ENCODE measurements around the gene ZYG11B.

ZYG11B gene

DNA sequence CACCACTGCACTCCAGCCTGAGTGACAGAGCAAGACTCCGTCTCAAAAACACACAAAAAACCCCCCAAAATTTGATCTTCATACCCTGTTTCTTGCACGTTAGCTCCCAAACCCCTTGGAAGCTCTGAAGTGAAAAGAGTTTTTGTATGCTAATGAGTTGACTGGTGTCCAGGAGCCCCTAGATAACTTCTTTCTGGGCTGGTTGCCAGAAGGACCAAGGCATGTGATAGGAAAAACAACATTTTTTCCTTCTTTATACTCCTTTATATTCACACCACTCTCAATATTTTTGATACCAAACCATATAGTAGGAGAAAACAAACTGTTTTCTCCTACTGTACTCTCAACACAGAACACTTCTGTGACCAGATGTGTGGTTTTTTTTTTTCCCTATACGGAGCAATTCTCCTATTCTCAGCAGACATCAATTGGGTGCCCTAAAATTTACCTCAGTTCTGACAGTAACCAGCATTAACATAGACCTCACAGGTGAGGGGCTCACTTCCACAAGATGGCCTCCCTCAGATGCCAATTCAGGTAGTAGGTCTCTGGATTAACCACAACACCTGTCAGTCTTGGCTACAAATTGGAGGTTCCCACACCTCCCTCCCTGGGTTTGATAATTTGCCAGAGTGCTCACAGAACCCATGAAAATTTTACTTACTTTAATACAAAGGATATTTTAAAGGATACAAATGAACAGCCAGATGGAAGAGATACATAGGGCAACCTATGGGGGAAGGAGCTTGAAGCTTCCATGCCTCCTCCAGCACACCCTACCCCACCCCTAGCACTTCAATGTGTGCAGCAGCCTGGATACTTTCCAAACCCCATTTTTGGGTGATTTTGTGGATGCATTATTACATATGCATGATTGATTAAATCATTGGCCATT, 25.6 kb downstream of the ZYG11B start:
- no peak overlapping the region for H3K4me3 ChIP-seq (ENCODE audit: low read length)
- no peak overlapping the region for H3K9ac ChIP-seq (ENCODE audit: low read length)
- TF ChIP-seq EZH2 (optimal IDR thresholded peaks at IDR 0.05; ENCODE audit: low read depth, low read length) (no peak), EZH2phosphoT487 (IDR thresholded peaks at IDR 0.05; ENCODE audit: low read length) (no peak)
- TF ChIP-seq, protein P1, sequence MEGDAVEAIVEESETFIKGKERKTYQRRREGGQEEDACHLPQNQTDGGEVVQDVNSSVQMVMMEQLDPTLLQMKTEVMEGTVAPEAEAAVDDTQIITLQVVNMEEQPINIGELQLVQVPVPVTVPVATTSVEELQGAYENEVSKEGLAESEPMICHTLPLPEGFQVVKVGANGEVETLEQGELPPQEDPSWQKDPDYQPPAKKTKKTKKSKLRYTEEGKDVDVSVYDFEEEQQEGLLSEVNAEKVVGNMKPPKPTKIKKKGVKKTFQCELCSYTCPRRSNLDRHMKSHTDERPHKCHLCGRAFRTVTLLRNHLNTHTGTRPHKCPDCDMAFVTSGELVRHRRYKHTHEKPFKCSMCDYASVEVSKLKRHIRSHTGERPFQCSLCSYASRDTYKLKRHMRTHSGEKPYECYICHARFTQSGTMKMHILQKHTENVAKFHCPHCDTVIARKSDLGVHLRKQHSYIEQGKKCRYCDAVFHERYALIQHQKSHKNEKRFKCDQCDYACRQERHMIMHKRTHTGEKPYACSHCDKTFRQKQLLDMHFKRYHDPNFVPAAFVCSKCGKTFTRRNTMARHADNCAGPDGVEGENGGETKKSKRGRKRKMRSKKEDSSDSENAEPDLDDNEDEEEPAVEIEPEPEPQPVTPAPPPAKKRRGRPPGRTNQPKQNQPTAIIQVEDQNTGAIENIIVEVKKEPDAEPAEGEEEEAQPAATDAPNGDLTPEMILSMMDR (IDR thresholded peaks at IDR 0.05; ENCODE audit: low read length): no peak
- no peak overlapping the region for H3K4me2 ChIP-seq (ENCODE audit: low read depth, low read length)
- no peaks in the 10 kb centered on the region for H3F3A ChIP-seq (ENCODE audit: insufficient read depth, low read length)
- no peak overlapping the region for H2AFZ ChIP-seq (ENCODE audit: low read length)
- H3K36me3 ChIP-seq (replicated peaks; ENCODE audit: insufficient read depth, low read length): no peaks in the 10 kb centered on the region
- H4K20me1 ChIP-seq (ENCODE audit: insufficient read depth, low read length): no peaks in the 10 kb centered on the region
- no peak for DNase-seq
- no peaks in the 10 kb centered on the region for H3K9me2 ChIP-seq (replicated peaks; ENCODE audit: insufficient read depth, low read length)
- H3K27me3 ChIP-seq (replicated peaks; ENCODE audit: insufficient read depth, low read length): no peaks in the 10 kb centered on the region
- no peak overlapping the region for H3K27ac ChIP-seq (ENCODE audit: low read length)
- H3K9me3 ChIP-seq (replicated peaks; ENCODE audit: insufficient read depth, low read length): no peaks in the 10 kb centered on the region
- H3K79me2 ChIP-seq (ENCODE audit: low read length): 0 out of 2 replicates have a peak, but pooled peaks cover 3% of the 10 kb centered on the region
- H3K4me1 ChIP-seq (ENCODE audit: low read length): no peaks in the 10 kb centered on the region

DNA sequence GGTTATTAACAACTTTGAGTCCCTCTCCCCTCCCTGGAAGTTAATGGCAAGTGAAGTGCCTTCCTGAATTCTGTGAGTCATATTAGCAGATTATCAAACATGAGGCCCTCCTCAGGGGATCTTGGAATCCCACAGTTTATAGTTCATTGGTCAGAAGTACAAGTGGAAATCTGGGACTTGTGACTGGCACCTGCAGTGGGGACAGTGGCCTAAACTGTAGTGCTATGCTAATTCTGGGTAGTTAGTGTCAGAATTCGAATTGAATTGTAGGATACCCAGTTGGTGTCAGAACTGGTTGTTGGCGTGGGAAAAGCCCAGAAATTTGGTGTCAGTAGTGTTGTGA, 26.2 kb downstream of the ZYG11B start:
- Histone ChIP-seq H2AFZ (ENCODE audit: low read length) (no peak overlapping the region), H3K4me3 (ENCODE audit: low read length) (no peak overlapping the region), H3K27ac (ENCODE audit: low read length) (no peak overlapping the region), H3K79me2 (ENCODE audit: low read length) (0 out of 2 replicates have a peak, but pooled peaks cover 3% of the 10 kb centered on the region), H3K9me3 (replicated peaks; ENCODE audit: insufficient read depth, low read length) (no peaks in the 10 kb centered on the region), H3K9me2 (replicated peaks; ENCODE audit: insufficient read depth, low read length) (no peaks in the 10 kb centered on the region), H3K4me1 (ENCODE audit: low read length) (no peaks in the 10 kb centered on the region), H3K36me3 (replicated peaks; ENCODE audit: insufficient read depth, low read length) (no peaks in the 10 kb centered on the region), H3F3A (ENCODE audit: insufficient read depth, low read length) (no peaks in the 10 kb centered on the region), H3K9ac (ENCODE audit: low read length) (no peak overlapping the region), H4K20me1 (ENCODE audit: insufficient read depth, low read length) (no peaks in the 10 kb centered on the region), H3K4me2 (ENCODE audit: low read depth, low read length) (no peak overlapping the region), H3K27me3 (replicated peaks; ENCODE audit: insufficient read depth, low read length) (no peaks in the 10 kb centered on the region)
- no peak for DNase-seq
- TF ChIP-seq, protein P1 (IDR thresholded peaks at IDR 0.05; ENCODE audit: low read length): no peak
- no peak for TF ChIP-seq EZH2phosphoT487 (IDR thresholded peaks at IDR 0.05; ENCODE audit: low read length)
- TF ChIP-seq EZH2 (optimal IDR thresholded peaks at IDR 0.05; ENCODE audit: low read depth, low read length): no peak

- no peak overlapping the region for H3K9ac ChIP-seq (ENCODE audit: low read length)
- TF ChIP-seq EZH2 (optimal IDR thresholded peaks at IDR 0.05; ENCODE audit: low read depth, low read length) (no peak), EZH2phosphoT487 (IDR thresholded peaks at IDR 0.05; ENCODE audit: low read length) (no peak)
- TF ChIP-seq, protein P1 (IDR thresholded peaks at IDR 0.05; ENCODE audit: low read length): no peak
- H3K4me1 ChIP-seq (ENCODE audit: low read length): no peaks in the 10 kb centered on the region
- no peak overlapping the region for H3K4me3 ChIP-seq (ENCODE audit: low read length)
- H3K27ac ChIP-seq (ENCODE audit: low read length): no peak overlapping the region
- no peaks in the 10 kb centered on the region for H3F3A ChIP-seq (ENCODE audit: insufficient read depth, low read length)
- H2AFZ ChIP-seq (ENCODE audit: low read length): no peak overlapping the region
- no peaks in the 10 kb centered on the region for H4K20me1 ChIP-seq (ENCODE audit: insufficient read depth, low read length)
- H3K4me2 ChIP-seq (ENCODE audit: low read depth, low read length): no peak overlapping the region
- H3K9me2 ChIP-seq (replicated peaks; ENCODE audit: insufficient read depth, low read length): no peaks in the 10 kb centered on the region
- H3K9me3 ChIP-seq (replicated peaks; ENCODE audit: insufficient read depth, low read length): no peaks in the 10 kb centered on the region
- no peak for DNase-seq
- no peaks in the 10 kb centered on the region for H3K27me3 ChIP-seq (replicated peaks; ENCODE audit: insufficient read depth, low read length)
- no peaks in the 10 kb centered on the region for H3K36me3 ChIP-seq (replicated peaks; ENCODE audit: insufficient read depth, low read length)
- 0 out of 2 replicates have a peak, but pooled peaks cover 3% of the 10 kb centered on the region for H3K79me2 ChIP-seq (ENCODE audit: low read length)
These were observed 26.9 kb downstream of the ZYG11B start for GRCh38 chr1:52753169-52753568.
